ENCODE results near the gene DHRS12.

GRCh38 chr13:51825681-51826254 is 21.8 kb upstream of the DHRS12 start:
- TF ChIP-seq CTCF (IDR thresholded peaks at IDR 0.05; ENCODE audit: borderline replicate concordance, extremely low read depth, low read length, poor library complexity, severe bottlenecking) (no peak), EZH2 (IDR thresholded peaks at IDR 0.05; ENCODE audit: borderline replicate concordance, low read depth, low read length, severe bottlenecking) (no peak)

Data from DND-41 (cell line).